OCI-LY1 (cell line): ENCODE data around the gene NAV2.

ENCODE experiments used
- H2AFZ ChIP-seq: fragments of 200-600 bp; sonication (generic), shearing (Covaris generic); 2 replicates; pipeline ENCODE4 v1.6.0; 2014; ENCODE audit warnings: antibody characterized with exemption, mild to moderate bottlenecking, low read length
- H3F3A ChIP-seq: fragments of 200-600 bp; sonication (generic), shearing (Covaris generic); 2 replicates; pipeline ENCODE4 v1.6.0; 2014; ENCODE audit warnings: mild to moderate bottlenecking, antibody characterized with exemption, low read length, moderate library complexity; ENCODE audit not compliant: insufficient read depth
- H3K27ac ChIP-seq: fragments of 200-600 bp; sonication (generic); 2 replicates; pipeline ENCODE4 v1.5.1; 2014; ENCODE audit warnings: low read length, mixed run types, mild to moderate bottlenecking, low read depth; ENCODE audit not compliant: poor library complexity, severe bottlenecking
- H3K27me3 ChIP-seq: fragments of 200-600 bp; sonication (generic); 2 replicates; pipeline ENCODE4 v1.6.0; 2014; ENCODE audit warnings: antibody characterized with exemption, mild to moderate bottlenecking, low read length, moderate library complexity; ENCODE audit not compliant: insufficient read depth
- H3K36me3 ChIP-seq: fragments of 200-600 bp; sonication (generic); 2 replicates; pipeline ENCODE4 v1.6.1; 2014; ENCODE audit warnings: mild to moderate bottlenecking, antibody characterized with exemption, low read length, moderate library complexity, mixed read lengths; ENCODE audit not compliant: insufficient read depth
- H3K4me1 ChIP-seq: fragments of 200-600 bp; sonication (generic); 2 replicates; pipeline ENCODE4 v1.5.1; 2014; ENCODE audit warnings: mild to moderate bottlenecking, low read length, moderate library complexity; ENCODE audit not compliant: insufficient read depth, severe bottlenecking
- H3K4me2 ChIP-seq: fragments of 200-600 bp; sonication (generic), shearing (Covaris generic); 2 replicates; pipeline ENCODE4 v1.6.1; 2014; ENCODE audit warnings: low read length
- H3K4me3 ChIP-seq: fragments of 200-600 bp; sonication (generic); 2 replicates; pipeline ENCODE4 v1.5.1; 2014; ENCODE audit warnings: low read length, low read depth, mild to moderate bottlenecking, mixed read lengths; ENCODE audit not compliant: poor library complexity, severe bottlenecking
- H3K79me2 ChIP-seq: fragments of 200-600 bp; shearing (Covaris generic); 2 replicates; pipeline ENCODE4 v1.6.1; 2016; ENCODE audit warnings: mixed run types, low read length, mixed read lengths; ENCODE audit not compliant: insufficient read depth
- H3K9ac ChIP-seq: fragments of 200-600 bp; sonication (generic), shearing (Covaris generic); 2 replicates; pipeline ENCODE4 v1.6.1; 2014; ENCODE audit warnings: mild to moderate bottlenecking, low read length, mixed read lengths
- H3K9me2 ChIP-seq: fragments of 200-600 bp; sonication (generic), shearing (Covaris generic); 2 replicates; pipeline ENCODE4 v1.6.1; 2014; ENCODE audit warnings: low read depth, mild to moderate bottlenecking, low read length, mixed read lengths
- H3K9me3 ChIP-seq: fragments of 200-600 bp; shearing (Covaris generic); 2 replicates; pipeline ENCODE4 v1.6.1; 2014; ENCODE audit warnings: low read length, mixed read lengths
- H4K20me1 ChIP-seq: fragments of 200-600 bp; sonication (generic), shearing (Covaris generic); 2 replicates; pipeline ENCODE4 v1.6.0; 2016; ENCODE audit warnings: mild to moderate bottlenecking, low read length; ENCODE audit not compliant: insufficient read depth
- CTCF ChIP-seq: fragments of 200-600 bp; sonication (generic), shearing (Covaris generic); IDR thresholded peaks from 2 replicates; pipeline ENCODE4 v1.5.1; 2017; ENCODE audit warnings: mild to moderate bottlenecking, antibody characterized with exemption, low read length, moderate library complexity, mixed read lengths
- EZH2 ChIP-seq: fragments of 200-600 bp; sonication (generic), shearing (Covaris generic); IDR thresholded peaks from 2 replicates; pipeline ENCODE4 v1.8.0; 2017; ENCODE audit warnings: borderline replicate concordance, mixed run types, mild to moderate bottlenecking, antibody characterized with exemption, low read length, moderate library complexity, mixed read lengths

Gene NAV2

GRCh38 chr11:19789245-19789644, 76.6 kb downstream of the NAV2 start:
- Histone ChIP-seq H3K4me2 (no peak overlapping the region), H3K9ac (no peak overlapping the region), H3K9me3 (no peaks in the 10 kb centered on the region), H3K4me1 (no peaks in the 10 kb centered on the region), H3K79me2 (no peaks in the 10 kb centered on the region), H4K20me1 (no peaks in the 10 kb centered on the region), H3K27me3 (no peaks in the 10 kb centered on the region), H3K9me2 (no peaks in the 10 kb centered on the region), H3K4me3 (no peak overlapping the region), H3F3A (no peaks in the 10 kb centered on the region), H2AFZ (no peak overlapping the region), H3K36me3 (no peaks in the 10 kb centered on the region), H3K27ac (no peak overlapping the region)
- TF ChIP-seq EZH2 (no peak), CTCF (no peak)

GRCh38 chr11:19789835-19790710, 77.4 kb downstream of the NAV2 start:
- TF ChIP-seq EZH2, result no peak
- Histone ChIP-seq H3K27me3 (no peaks in the 10 kb centered on the region), H3K9me2 (no peaks in the 10 kb centered on the region), H3K9ac (no peak overlapping the region), H3K4me2 (no peak overlapping the region), H2AFZ (no peak overlapping the region), H3K4me1 (no peaks in the 10 kb centered on the region), H3F3A (no peaks in the 10 kb centered on the region), H3K9me3 (no peaks in the 10 kb centered on the region), H3K27ac (no peak overlapping the region), H4K20me1 (no peaks in the 10 kb centered on the region), H3K4me3 (no peak overlapping the region), H3K36me3 (no peaks in the 10 kb centered on the region), H3K79me2 (no peaks in the 10 kb centered on the region)

GRCh38 chr11:19790831-19791552, 78.4 kb downstream of the NAV2 start:
- no peaks in the 10 kb centered on the region for H4K20me1 ChIP-seq
- no peaks in the 10 kb centered on the region for H3K9me3 ChIP-seq
- no peak overlapping the region for H3K27ac ChIP-seq
- H3K27me3 ChIP-seq, result no peaks in the 10 kb centered on the region
- no peaks in the 10 kb centered on the region for H3K4me1 ChIP-seq
- no peak overlapping the region for H3K9ac ChIP-seq
- no peak overlapping the region for H3K4me2 ChIP-seq
- no peaks in the 10 kb centered on the region for H3K36me3 ChIP-seq
- H3K4me3 ChIP-seq, result no peak overlapping the region
- TF ChIP-seq CTCF, result no peak
- TF ChIP-seq EZH2, result no peak
- no peaks in the 10 kb centered on the region for H3K79me2 ChIP-seq
- H2AFZ ChIP-seq, result no peak overlapping the region
- H3K9me2 ChIP-seq, result no peaks in the 10 kb centered on the region
- H3F3A ChIP-seq, result no peaks in the 10 kb centered on the region
